ENCODE measurements around the gene ANK3. TPM values are rescaled to one million over a fixed set of nuclear protein-coding genes. Genes with fewer than 3 reads are reported as not detected.
A peak's percentile ranks its signal among the peaks of the same experiment; 100 is the strongest.

ANK3 gene
- total RNA-seq, result 10 to 100 TPM; 60.5 to 61.9 TPM
- 22.9 TPM for polyA plus RNA-seq (2013, experiment 1 of 2)
- 28.3 TPM for polyA plus RNA-seq (2013, experiment 2 of 2)
- total RNA-seq, result 23.9 to 324 (median 92.1) reads per million in 172 experiments

- Mint-ChIP-seq H3K36me3 (ENCODE audit: low read depth) (peaks cover 20% of the 10 kb centered on the region), H3K4me3 (no peak within 1 kb of the TSS), H3K4me1 (ENCODE audit: low read depth) (peaks cover 30% of the 10 kb centered on the region), H3K27ac (no peak within 1 kb of the TSS), H3K27me3 (no peaks in the 10 kb centered on the region), H3K9me3 (no peaks in the 10 kb centered on the region)
- ChIA-PET CTCF (no interaction called here), POLR2A (no interaction called here)
- ATAC-seq (ENCODE audit: poor library complexity), result no peak
- H3K27me3 ChIP-seq (ENCODE audit: control insufficient read depth in 1 of 2, insufficient read depth in 2 of 2, low read length in 2 of 2), result no peaks in the 10 kb centered on the region
- intact Hi-C loops (cut with DNase I, micrococcal nuclease), result no loop called here
- no peaks in the 10 kb centered on the region for H3K9me3 ChIP-seq (ENCODE audit: control insufficient read depth in 1 of 2, insufficient read depth in 1 of 2, low read length in 2 of 2)
- no peak within 1 kb of the TSS for H3K4me3 ChIP-seq (ENCODE audit: low read length)
- DNase-seq, result no peak
- no peaks in the 10 kb centered on the region for H3K4me1 ChIP-seq (ENCODE audit: insufficient read depth, low read length)
- no peak for TF ChIP-seq CTCF (IDR thresholded peaks at IDR 0.05)
- no peak within 1 kb of the TSS for H3K27ac ChIP-seq (ENCODE audit: low read depth in 1 of 2, low read length in 2 of 2)
- H3K36me3 ChIP-seq (ENCODE audit: insufficient read depth, low read length), result no peaks in the 10 kb centered on the region
These were observed at the start of gene ANK3 for GRCh38 chr10:60389413-60390025. TSS of gene ANK3 (minus strand) at chr10:60389875. CDS start at chr10:60389538, 337 bp downstream.

GRCh38 chr10:60434418-60435046, 44.9 kb upstream of the ANK3 start:
- Histone ChIP-seq H3K4me3 (ENCODE audit: low read length) (no peak overlapping the region), H3K27me3 (ENCODE audit: control insufficient read depth in 1 of 2, insufficient read depth in 2 of 2, low read length in 2 of 2) (no peaks in the 10 kb centered on the region), H3K4me1 (ENCODE audit: insufficient read depth, low read length) (no peaks in the 10 kb centered on the region), H3K9me3 (ENCODE audit: control insufficient read depth in 1 of 2, insufficient read depth in 1 of 2, low read length in 2 of 2) (no peaks in the 10 kb centered on the region), H3K27ac (ENCODE audit: low read depth in 1 of 2, low read length in 2 of 2) (no peak overlapping the region), H3K36me3 (ENCODE audit: insufficient read depth, low read length) (no peaks in the 10 kb centered on the region)
- peak; percentile 54 for TF ChIP-seq CTCF (IDR thresholded peaks at IDR 0.05)
- Mint-ChIP-seq H3K36me3 (ENCODE audit: low read depth) (peaks cover 9% of the 10 kb centered on the region), H3K4me3 (no peak overlapping the region), H3K27ac (no peak overlapping the region), H3K4me1 (ENCODE audit: low read depth) (no peaks in the 10 kb centered on the region), H3K9me3 (no peaks in the 10 kb centered on the region), H3K27me3 (no peaks in the 10 kb centered on the region)
- DNase-seq (peak in 3 of 14 experiments; percentile 14 to 26 (median 25)), ATAC-seq (ENCODE audit: poor library complexity) (no peak)
- POLR2A ChIA-PET, result no interaction called here
- CTCF ChIA-PET, result no interaction called here
- intact Hi-C loops (cut with DNase I, micrococcal nuclease), result loop anchor here (1.0 to 10.0 kb wide), 4 partner anchors 230 to 808 kb away; no protein-coding TSS in a partner anchor

- Mint-ChIP-seq H3K27ac (no peak overlapping the region), H3K4me3 (no peak overlapping the region), H3K4me1 (ENCODE audit: low read depth) (no peaks in the 10 kb centered on the region), H3K9me3 (no peaks in the 10 kb centered on the region), H3K36me3 (ENCODE audit: low read depth) (peaks cover 8% of the 10 kb centered on the region), H3K27me3 (no peaks in the 10 kb centered on the region)
- DNase-seq (no peak), ATAC-seq (ENCODE audit: poor library complexity) (no peak)
- ChIA-PET CTCF (no interaction called here), POLR2A (no interaction called here)
- Histone ChIP-seq H3K27me3 (ENCODE audit: control insufficient read depth in 1 of 2, insufficient read depth in 2 of 2, low read length in 2 of 2) (no peaks in the 10 kb centered on the region), H3K36me3 (ENCODE audit: insufficient read depth, low read length) (no peaks in the 10 kb centered on the region), H3K27ac (ENCODE audit: low read depth in 1 of 2, low read length in 2 of 2) (no peak overlapping the region), H3K4me1 (ENCODE audit: insufficient read depth, low read length) (no peaks in the 10 kb centered on the region), H3K4me3 (ENCODE audit: low read length) (no peak overlapping the region), H3K9me3 (ENCODE audit: control insufficient read depth in 1 of 2, insufficient read depth in 1 of 2, low read length in 2 of 2) (no peaks in the 10 kb centered on the region)
- intact Hi-C loops (cut with DNase I, micrococcal nuclease), result loop anchor here (1.0 to 10.0 kb wide), 4 partner anchors 229 to 807 kb away; no protein-coding TSS in a partner anchor
- no peak for TF ChIP-seq CTCF (IDR thresholded peaks at IDR 0.05)
These were observed 44.0 kb upstream of the ANK3 start for GRCh38 chr10:60433684-60434083.
